Activated CD4-positive, alpha-beta T cell treated with anti-CD3 and anti-CD28 coated beads, Interleukin-2, amount 10 ng/mL, durations not matched to agents 24 days and 14 days (primary cell): ENCODE results near the gene ZDHHC17. TPM values are rescaled to one million over a fixed set of nuclear protein-coding genes. Genes with fewer than 3 reads are reported as not detected.
"Not testable (repeated sequence)": the region's sequence is repeated elsewhere in the genome, so short reads cannot be mapped to it uniquely, and the experiment has no call there.

Source experiments
- DNase-seq: peaks from one replicate; pipeline ENCODE4 v3.0.0; 2022
- H3K27ac Mint-ChIP-seq: one replicate; pipeline ENCODE4 v1.8.0; 2022; ENCODE audit warnings: mild to moderate bottlenecking, mixed read lengths
- H3K27me3 Mint-ChIP-seq: one replicate; pipeline ENCODE4 v1.8.0; 2022; ENCODE audit warnings: mixed read lengths
- H3K36me3 Mint-ChIP-seq: one replicate; pipeline ENCODE4 v1.8.0; 2022; ENCODE audit warnings: low read depth, mild to moderate bottlenecking, mixed read lengths
- H3K4me1 Mint-ChIP-seq: one replicate; pipeline ENCODE4 v1.8.0; 2021; ENCODE audit warnings: mixed read lengths
- H3K4me3 Mint-ChIP-seq: one replicate; pipeline ENCODE4 v1.8.0; 2022; ENCODE audit warnings: mild to moderate bottlenecking, moderate library complexity, mixed read lengths
- H3K9me3 Mint-ChIP-seq: one replicate; pipeline ENCODE4 v1.8.0; 2021; ENCODE audit warnings: mixed read lengths
- intact Hi-C: fragments of 100-400 bp; cut with micrococcal nuclease; formaldehyde crosslinking; loops from one replicate; pipeline ENCODE4 v1.15.1; 2023
- total RNA-seq: library from RNA; stranded (reverse); gene quantifications from 2 replicates; pipeline ENCODE4 v1.2.3, GENCODE V29; 2022

ZDHHC17 gene
- total RNA-seq, 1 donor from 2014 or later = 31.2 TPM

GRCh38 chr12:76745343-76745742 is 18.6 kb upstream of the ZDHHC17 start:
- no peak for DNase-seq
- Mint-ChIP-seq H3K9me3 (no peaks in the 10 kb centered on the region), H3K4me1 (no peaks in the 10 kb centered on the region), H3K27me3 (peaks cover 2% of the 10 kb centered on the region), H3K4me3 (no peak overlapping the region), H3K36me3 (no peaks in the 10 kb centered on the region), H3K27ac (no peak overlapping the region)
- intact Hi-C loops = no loop called here

- intact Hi-C loops = no loop called here
- H3K4me3 Mint-ChIP-seq = no peak overlapping the region
- H3K36me3 Mint-ChIP-seq = no peaks in the 10 kb centered on the region
Measured at GRCh38 chr12:76746516-76746915, 17.4 kb upstream of the ZDHHC17 start.

GRCh38 chr12:76747245-76747644 is 16.7 kb upstream of the ZDHHC17 start:
- Mint-ChIP-seq H3K4me3 (no peak overlapping the region), H3K27me3 (peaks cover 2% of the 10 kb centered on the region), H3K9me3 (no peaks in the 10 kb centered on the region), H3K27ac (no peak overlapping the region), H3K36me3 (no peaks in the 10 kb centered on the region), H3K4me1 (no peaks in the 10 kb centered on the region)
- no peak for DNase-seq
- intact Hi-C loops = no loop called here

More at GRCh38 chr12:76746516-76746915, 17.4 kb upstream of the ZDHHC17 start:
- H3K9me3 Mint-ChIP-seq = no peaks in the 10 kb centered on the region
- H3K27ac Mint-ChIP-seq = no peak overlapping the region
- no peak for DNase-seq
- H3K4me1 Mint-ChIP-seq = no peaks in the 10 kb centered on the region
- H3K27me3 Mint-ChIP-seq = peaks cover 2% of the 10 kb centered on the region

- no peak overlapping the region for H3K4me3 Mint-ChIP-seq
- H3K36me3 Mint-ChIP-seq = no peaks in the 10 kb centered on the region
- H3K4me1 Mint-ChIP-seq = no peaks in the 10 kb centered on the region
- H3K27me3 Mint-ChIP-seq = peaks cover 18% of the 10 kb centered on the region
- no peaks in the 10 kb centered on the region for H3K9me3 Mint-ChIP-seq
- intact Hi-C loops = no loop called here
- DNase-seq = no peak
- no peak overlapping the region for H3K27ac Mint-ChIP-seq
Measured at GRCh38 chr12:76755829-76756379, 8.0 kb upstream of the ZDHHC17 start.

- no peak overlapping the region for H3K4me3 Mint-ChIP-seq
Measured at GRCh38 chr12:76757694-76758093, 6.2 kb upstream of the ZDHHC17 start.

GRCh38 chr12:76762601-76762980 is 1.3 kb upstream of the ZDHHC17 start:
- H3K36me3 Mint-ChIP-seq = peaks cover 3% of the 10 kb centered on the region
- intact Hi-C loops = loop anchor here (5.0 kb wide), 1 partner anchor 305 kb away; the partner anchor contains the start of gene E2F7
- peak; percentile 58 for DNase-seq
- H3K4me3 Mint-ChIP-seq = no peak overlapping the region
- peaks cover 16% of the 10 kb centered on the region for H3K27me3 Mint-ChIP-seq
- H3K9me3 Mint-ChIP-seq = no peaks in the 10 kb centered on the region
- H3K27ac Mint-ChIP-seq = no peak overlapping the region
- H3K4me1 Mint-ChIP-seq = peaks cover 14% of the 10 kb centered on the region

More at GRCh38 chr12:76757694-76758093, 6.2 kb upstream of the ZDHHC17 start:
- Mint-ChIP-seq H3K9me3 (no peaks in the 10 kb centered on the region), H3K27ac (no peak overlapping the region), H3K4me1 (no peaks in the 10 kb centered on the region), H3K36me3 (no peaks in the 10 kb centered on the region), H3K27me3 (peaks cover 20% of the 10 kb centered on the region)
- DNase-seq = no peak
- intact Hi-C loops = no loop called here

GRCh38 chr12:76764856-76765255 is 941 bp downstream of the ZDHHC17 start:
- Mint-ChIP-seq H3K36me3 (peaks cover 3% of the 10 kb centered on the region), H3K9me3 (no peaks in the 10 kb centered on the region), H3K27ac (peak overlapping the region; percentile 95), H3K4me1 (peaks cover 16% of the 10 kb centered on the region), H3K4me3 (peak overlapping the region; percentile 93), H3K27me3 (peaks cover 6% of the 10 kb centered on the region)
- DNase-seq = peak; percentile 68
- intact Hi-C loops = loop anchor here (1.0 to 5.0 kb wide), 5 partner anchors 26 to 682 kb away; partner anchors contain the start of genes CSRP2, E2F7 and OSBPL8

GRCh38 chr12:76765598-76765997 is 1.7 kb downstream of the ZDHHC17 start:
- Mint-ChIP-seq H3K27me3 (peaks cover 5% of the 10 kb centered on the region), H3K36me3 (peaks cover 3% of the 10 kb centered on the region), H3K4me1 (peaks cover 20% of the 10 kb centered on the region), H3K9me3 (no peaks in the 10 kb centered on the region), H3K27ac (peak overlapping the region; percentile 95), H3K4me3 (peak overlapping the region; percentile 93)
- DNase-seq = no peak
- intact Hi-C loops = loop anchor here (2.0 kb wide), 2 partner anchors 113 to 683 kb away; partner anchors contain the start of gene CSRP2

- no peak for DNase-seq
- intact Hi-C loops = no loop called here
- Mint-ChIP-seq H3K27me3 (peaks cover under 1% of the 10 kb centered on the region), H3K36me3 (peaks cover 3% of the 10 kb centered on the region), H3K4me1 (peaks cover 20% of the 10 kb centered on the region), H3K9me3 (no peaks in the 10 kb centered on the region), H3K4me3 (no peak overlapping the region), H3K27ac (no peak overlapping the region)
Measured at GRCh38 chr12:76766161-76766560, 2.2 kb downstream of the ZDHHC17 start.

- H3K36me3 Mint-ChIP-seq = peaks cover 14% of the 10 kb centered on the region
- H3K4me1 Mint-ChIP-seq = peaks cover 24% of the 10 kb centered on the region
- no peaks in the 10 kb centered on the region for H3K9me3 Mint-ChIP-seq
- no peak for DNase-seq
- no peaks in the 10 kb centered on the region for H3K27me3 Mint-ChIP-seq
- intact Hi-C loops = loop anchor here (2.0 kb wide), 1 partner anchor 16 kb away; no protein-coding TSS in a partner anchor
- no peak overlapping the region for H3K4me3 Mint-ChIP-seq
- H3K27ac Mint-ChIP-seq = no peak overlapping the region
Measured at GRCh38 chr12:76768576-76768975, 4.7 kb downstream of the ZDHHC17 start.

- DNase-seq = no peak
- intact Hi-C loops = loop anchor here (10.0 kb wide), 1 partner anchor 433 kb away; the partner anchor contains the start of gene BBS10
- H3K27me3 Mint-ChIP-seq = no peaks in the 10 kb centered on the region
- no peaks in the 10 kb centered on the region for H3K9me3 Mint-ChIP-seq
- H3K27ac Mint-ChIP-seq = no peak overlapping the region
- H3K4me3 Mint-ChIP-seq = peak overlapping the region; percentile 10
- peaks cover 22% of the 10 kb centered on the region for H3K4me1 Mint-ChIP-seq
- peaks cover 11% of the 10 kb centered on the region for H3K36me3 Mint-ChIP-seq
Measured at GRCh38 chr12:76777765-76778216, 13.9 kb downstream of the ZDHHC17 start.

GRCh38 chr12:76778364-76778763 is 14.4 kb downstream of the ZDHHC17 start:
- Mint-ChIP-seq H3K27ac (no peak overlapping the region), H3K4me1 (peaks cover 22% of the 10 kb centered on the region), H3K27me3 (no peaks in the 10 kb centered on the region), H3K36me3 (peaks cover 6% of the 10 kb centered on the region), H3K4me3 (no peak overlapping the region), H3K9me3 (no peaks in the 10 kb centered on the region)
- intact Hi-C loops = loop anchor here (10.0 kb wide), 1 partner anchor 434 kb away; the partner anchor contains the start of gene BBS10
- DNase-seq = no peak

- H3K36me3 Mint-ChIP-seq, H3K9me3 Mint-ChIP-seq, H3K27ac Mint-ChIP-seq, H3K4me3 Mint-ChIP-seq, H3K27me3 Mint-ChIP-seq: not testable (repeated sequence)
- intact Hi-C loops = loop anchor here (10.0 kb wide), 1 partner anchor 435 kb away; the partner anchor contains the start of gene BBS10
- peak; percentile 19 for DNase-seq
- peaks cover 22% of the 10 kb centered on the region for H3K4me1 Mint-ChIP-seq
Measured at GRCh38 chr12:76779310-76779709, 15.4 kb downstream of the ZDHHC17 start.

GRCh38 chr12:76781321-76781720 is 17.4 kb downstream of the ZDHHC17 start:
- H3K4me3 Mint-ChIP-seq = no peak overlapping the region
- H3K27me3 Mint-ChIP-seq = no peaks in the 10 kb centered on the region
- H3K36me3 Mint-ChIP-seq = peaks cover 5% of the 10 kb centered on the region
- no peak overlapping the region for H3K27ac Mint-ChIP-seq
- H3K4me1 Mint-ChIP-seq = peaks cover 20% of the 10 kb centered on the region
- H3K9me3 Mint-ChIP-seq = no peaks in the 10 kb centered on the region
- DNase-seq = no peak
- intact Hi-C loops = no loop called here
